HL-60 (cell line): ENCODE results near the gene PERP.

Source experiments
- CTCF ChIP-seq: IDR thresholded peaks from one replicate; pipeline ENCODE4 v1.5.1; 2011; ENCODE audit warnings: low read length, control low read depth, inconsistent platforms; ENCODE audit not compliant: insufficient read depth
- GABPA ChIP-seq: IDR thresholded peaks from 2 replicates; pipeline ENCODE4 v1.6.1; 2012; ENCODE audit warnings: low read depth

- TF ChIP-seq GABPA (no peak), CTCF (no peak)
These were observed 2.5 kb downstream of the PERP start for GRCh38 chr6:138104618-138105213.
